Liver (tissue), 3 donors: ENCODE data around the gene KRTAP5-2.

Experiments
- EGR1 ChIP-seq, 2 donors: IDR thresholded peaks; 2 replicates each; pipeline ENCODE4 v1.6.1; 2016 to 2018; ENCODE audit warnings: antibody characterized with exemption in 2 of 2, low read depth in 2 of 2
- FOXA1 ChIP-seq: IDR thresholded peaks from 2 replicates; pipeline ENCODE4 v1.6.1; 2016; ENCODE audit warnings: antibody characterized with exemption
- GABPA ChIP-seq, 2 donors: IDR thresholded peaks in 1 of 2; conservative IDR thresholded peaks in 1 of 2; 2 replicates each; pipeline ENCODE4 v1.6.1; 2016; ENCODE audit warnings: antibody characterized with exemption in 2 of 2, mild to moderate bottlenecking in 1 of 2, moderate library complexity in 1 of 2
- JUND ChIP-seq, 2 donors: IDR thresholded peaks; 2 replicates each; pipeline ENCODE4 v1.6.1; 2016; ENCODE audit warnings: antibody characterized with exemption in 2 of 2
- MAX ChIP-seq: IDR thresholded peaks from 2 replicates; pipeline ENCODE4 v1.6.1; 2016; ENCODE audit warnings: antibody characterized with exemption
- NR2F2 ChIP-seq: IDR thresholded peaks from 2 replicates; pipeline ENCODE4 v1.6.1; 2016; ENCODE audit warnings: antibody characterized with exemption
- RAD21 ChIP-seq, 2 donors: IDR thresholded peaks; 2 replicates each; pipeline ENCODE4 v1.6.1; 2016; ENCODE audit warnings: antibody characterized with exemption in 2 of 2, mild to moderate bottlenecking in 2 of 2
- REST ChIP-seq: IDR thresholded peaks from 2 replicates; pipeline ENCODE4 v1.6.1; 2016; ENCODE audit warnings: antibody characterized with exemption, mild to moderate bottlenecking
- SP1 ChIP-seq: IDR thresholded peaks from 2 replicates; pipeline ENCODE4 v1.6.1; 2018; ENCODE audit warnings: antibody characterized with exemption, mild to moderate bottlenecking
- TAF1 ChIP-seq: conservative IDR thresholded peaks from 2 replicates; pipeline ENCODE4 v1.6.1; 2016; ENCODE audit warnings: antibody characterized with exemption, mild to moderate bottlenecking
- YY1 ChIP-seq: IDR thresholded peaks from 2 replicates; pipeline ENCODE4 v1.6.1; 2016; ENCODE audit warnings: antibody characterized with exemption, mild to moderate bottlenecking
- ZBTB33 ChIP-seq: IDR thresholded peaks from 2 replicates; pipeline ENCODE4 v1.6.1; 2016; ENCODE audit warnings: antibody characterized with exemption
- TF ChIP-seq, protein P1 (sequence below): fragments of 150-350 bp; IDR thresholded peaks from 2 replicates; pipeline ENCODE4 v1.5.1; 2017; ENCODE audit warnings: improper control_type of control experiment, low read depth, low read length; ENCODE audit not compliant: missing input control
- TF ChIP-seq, protein P2 (sequence below): IDR thresholded peaks from 2 replicates; pipeline ENCODE4 v1.6.1; 2016; ENCODE audit warnings: antibody characterized with exemption
- donor health status: healthy.
- donor health status: healthy.

DNA sequence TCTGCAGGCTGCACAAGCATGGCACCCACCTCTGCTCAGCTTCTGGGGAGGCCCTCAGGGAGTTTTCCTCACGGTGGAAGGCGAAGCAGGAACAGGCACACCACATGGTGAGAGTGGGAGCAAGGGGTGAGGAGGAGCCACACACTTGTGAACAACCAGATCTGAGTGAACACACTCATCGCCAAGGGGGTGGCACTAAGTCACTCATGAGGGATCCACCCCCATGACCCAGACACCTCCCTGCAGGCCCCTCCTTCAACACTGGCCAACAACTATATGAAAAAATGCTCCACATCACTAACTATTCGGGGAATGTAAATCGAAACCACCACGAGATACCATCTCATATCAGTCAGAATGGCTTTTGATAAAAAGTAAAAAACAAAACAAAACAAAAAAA is 722 bp upstream of the KRTAP5-2 start:
- TF ChIP-seq FOXA1 (no peak), MAX (no peak), REST (no peak), NR2F2 (no peak), RAD21 (IDR thresholded peaks at IDR 0.05) (no peak), ZBTB33 (no peak), GABPA (IDR thresholded peaks at IDR 0.05 in 1 of 2, conservative IDR thresholded peaks at IDR 0.05 in 1 of 2) (no peak), JUND (IDR thresholded peaks at IDR 0.05) (no peak), SP1 (no peak), TAF1 (no peak), YY1 (no peak), EGR1 (IDR thresholded peaks at IDR 0.05; ENCODE audit: low read depth in 2 of 2) (no peak)
- TF ChIP-seq, protein P1, sequence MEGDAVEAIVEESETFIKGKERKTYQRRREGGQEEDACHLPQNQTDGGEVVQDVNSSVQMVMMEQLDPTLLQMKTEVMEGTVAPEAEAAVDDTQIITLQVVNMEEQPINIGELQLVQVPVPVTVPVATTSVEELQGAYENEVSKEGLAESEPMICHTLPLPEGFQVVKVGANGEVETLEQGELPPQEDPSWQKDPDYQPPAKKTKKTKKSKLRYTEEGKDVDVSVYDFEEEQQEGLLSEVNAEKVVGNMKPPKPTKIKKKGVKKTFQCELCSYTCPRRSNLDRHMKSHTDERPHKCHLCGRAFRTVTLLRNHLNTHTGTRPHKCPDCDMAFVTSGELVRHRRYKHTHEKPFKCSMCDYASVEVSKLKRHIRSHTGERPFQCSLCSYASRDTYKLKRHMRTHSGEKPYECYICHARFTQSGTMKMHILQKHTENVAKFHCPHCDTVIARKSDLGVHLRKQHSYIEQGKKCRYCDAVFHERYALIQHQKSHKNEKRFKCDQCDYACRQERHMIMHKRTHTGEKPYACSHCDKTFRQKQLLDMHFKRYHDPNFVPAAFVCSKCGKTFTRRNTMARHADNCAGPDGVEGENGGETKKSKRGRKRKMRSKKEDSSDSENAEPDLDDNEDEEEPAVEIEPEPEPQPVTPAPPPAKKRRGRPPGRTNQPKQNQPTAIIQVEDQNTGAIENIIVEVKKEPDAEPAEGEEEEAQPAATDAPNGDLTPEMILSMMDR: no peak
- TF ChIP-seq, protein P2, sequence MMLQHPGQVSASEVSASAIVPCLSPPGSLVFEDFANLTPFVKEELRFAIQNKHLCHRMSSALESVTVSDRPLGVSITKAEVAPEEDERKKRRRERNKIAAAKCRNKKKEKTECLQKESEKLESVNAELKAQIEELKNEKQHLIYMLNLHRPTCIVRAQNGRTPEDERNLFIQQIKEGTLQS: no peak
